CD1c-positive myeloid dendritic cell (primary cell): Measurements from ENCODE around the gene ADAM12.
"Not testable (repeated sequence)": the region's sequence is repeated elsewhere in the genome, so short reads cannot be mapped to it uniquely, and the experiment has no call there.

Experiments used
- DNase-seq: peaks from one replicate; pipeline ENCODE4 v3.0.0-alpha.2; 2016; ENCODE audit errors: extremely low spot score

ADAM12 gene

DNA sequence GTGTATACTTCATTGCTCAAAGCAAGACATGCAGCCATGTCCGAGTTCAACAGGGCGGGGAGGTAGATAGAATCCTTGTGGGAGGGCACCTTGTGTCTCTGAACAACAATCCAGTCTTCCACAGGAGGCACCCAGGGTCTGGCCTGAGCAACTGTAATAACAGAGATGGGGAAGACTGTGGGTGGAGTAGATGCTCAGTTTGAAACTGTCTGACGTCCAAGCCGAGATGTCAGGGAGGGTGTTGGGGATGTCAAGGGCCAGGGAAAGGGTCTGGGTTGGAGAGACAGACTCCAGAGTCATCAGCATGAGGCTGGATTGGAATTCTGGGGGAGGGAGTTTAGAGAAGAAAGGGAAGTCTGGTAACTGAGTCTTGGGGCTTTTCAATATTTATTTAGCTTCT, 403.9 kb downstream of the ADAM12 start:
- DNase-seq: no peak

DNA sequence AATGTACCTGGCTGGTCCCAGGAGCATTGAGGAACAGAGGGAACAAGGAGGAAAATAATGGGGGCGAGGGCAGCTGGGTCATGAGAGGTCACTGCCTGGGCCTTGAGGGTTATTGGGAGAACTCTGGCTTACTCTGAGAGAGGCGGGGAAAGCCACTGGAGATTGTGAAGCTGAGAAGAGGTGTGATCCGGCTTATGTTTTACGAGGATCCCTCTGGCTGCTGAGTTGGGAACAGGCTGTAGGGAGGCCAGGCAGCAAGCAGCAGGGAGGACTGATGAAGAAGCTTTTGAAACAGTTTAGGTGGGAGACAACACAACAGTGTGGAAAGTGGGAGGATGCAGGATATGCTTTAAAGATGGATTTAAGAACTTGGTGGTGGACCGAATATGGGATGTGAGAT, 404.6 kb downstream of the ADAM12 start:
- DNase-seq: no peak

DNA sequence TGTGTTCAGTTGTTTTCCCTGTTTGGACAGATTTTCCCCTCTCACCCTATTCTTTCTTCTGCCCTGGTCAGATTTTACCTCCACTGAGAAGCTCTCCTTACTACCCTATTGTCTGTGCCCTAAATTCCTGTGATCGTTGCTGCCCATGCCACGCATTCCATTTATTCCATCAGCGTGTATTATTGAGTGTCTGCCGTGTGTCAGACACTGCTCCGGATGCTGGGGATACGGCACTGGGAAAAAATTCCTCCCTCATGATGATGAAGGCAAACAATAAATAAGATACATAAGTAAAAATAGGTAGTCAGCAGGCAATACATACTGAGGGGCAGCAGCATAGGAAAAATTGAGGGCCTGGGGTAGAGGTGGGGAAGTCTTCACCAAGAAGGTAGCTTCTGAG, 405.1 kb downstream of the ADAM12 start:
- no peak for DNase-seq

DNA sequence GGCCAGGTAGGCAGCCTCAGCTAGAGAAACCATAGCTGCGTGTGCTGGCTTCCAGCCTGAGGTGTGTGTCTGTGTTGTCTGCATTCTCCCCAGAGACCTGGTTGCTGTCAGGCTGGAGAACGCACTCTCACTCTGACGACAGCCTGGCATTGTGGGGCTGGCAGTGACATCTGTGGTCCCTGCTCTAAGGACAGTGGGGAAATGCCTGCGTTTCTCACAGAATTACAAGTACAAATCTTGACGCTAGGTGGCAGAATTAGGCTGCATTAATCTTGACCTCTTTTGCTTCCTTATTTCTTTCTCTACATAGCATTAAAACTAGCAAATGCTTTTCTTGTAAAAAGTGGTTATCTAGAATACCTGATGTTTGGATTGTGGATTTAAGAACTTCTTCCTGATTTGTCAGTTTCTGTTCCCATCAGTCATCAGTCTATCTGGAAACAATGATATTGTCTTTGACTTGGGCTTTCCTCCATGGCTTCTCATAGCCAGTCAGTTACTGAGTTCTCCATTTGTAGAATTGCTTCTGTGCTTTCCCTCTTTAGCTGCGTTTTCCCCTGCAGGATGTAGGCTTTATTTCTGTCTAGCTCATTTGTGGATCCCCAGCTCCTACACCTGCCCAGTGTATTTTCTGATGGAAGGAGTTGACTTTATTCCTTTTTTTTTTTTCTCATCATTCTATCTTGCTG, 405.9 kb downstream of the ADAM12 start:
- peak; percentile 90 for DNase-seq

DNA sequence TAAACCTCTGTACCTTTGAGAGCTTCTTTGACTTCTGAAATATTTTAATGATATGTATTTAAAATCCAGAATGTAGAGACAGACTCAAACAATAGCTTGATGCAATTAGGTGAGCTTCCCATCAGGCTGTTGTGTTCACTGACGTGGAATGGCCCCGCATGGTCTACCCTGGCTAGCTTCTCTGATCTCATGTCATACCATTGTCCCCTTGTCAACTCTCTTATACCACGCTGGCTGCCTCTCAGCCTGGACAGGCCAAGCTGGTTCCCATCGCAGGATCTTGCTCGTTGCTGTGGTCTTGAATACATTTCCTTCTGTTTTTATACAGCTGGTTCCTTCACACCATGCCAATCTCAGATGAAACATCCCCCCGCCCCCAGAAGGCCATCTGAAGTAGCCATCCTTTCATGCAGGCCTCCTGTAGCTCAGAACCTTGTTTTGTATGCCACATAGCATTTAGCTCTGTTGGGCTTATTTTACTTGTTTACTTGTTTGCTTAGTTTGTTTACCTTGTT, 407.7 kb downstream of the ADAM12 start:
- no peak for DNase-seq

DNA sequence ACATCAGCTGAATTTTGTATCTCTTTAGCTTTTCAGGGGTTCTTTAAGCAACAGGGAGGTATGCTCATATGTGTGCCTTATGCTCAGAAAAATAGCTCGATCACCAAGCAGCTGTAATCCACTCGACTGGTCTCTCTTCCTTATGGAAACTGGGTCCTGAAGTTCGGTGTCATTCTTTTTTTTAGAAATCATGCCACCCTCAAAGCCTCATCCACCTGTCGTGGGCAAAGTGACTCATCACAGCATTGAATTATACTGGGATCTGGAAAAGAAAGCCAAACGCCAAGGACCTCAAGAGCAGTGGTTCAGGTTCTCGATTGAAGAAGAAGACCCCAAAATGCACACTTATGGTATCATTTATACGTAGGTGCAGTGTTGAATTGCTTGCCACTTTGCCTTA, 408.3 kb downstream of the ADAM12 start:
- no peak for DNase-seq

DNA sequence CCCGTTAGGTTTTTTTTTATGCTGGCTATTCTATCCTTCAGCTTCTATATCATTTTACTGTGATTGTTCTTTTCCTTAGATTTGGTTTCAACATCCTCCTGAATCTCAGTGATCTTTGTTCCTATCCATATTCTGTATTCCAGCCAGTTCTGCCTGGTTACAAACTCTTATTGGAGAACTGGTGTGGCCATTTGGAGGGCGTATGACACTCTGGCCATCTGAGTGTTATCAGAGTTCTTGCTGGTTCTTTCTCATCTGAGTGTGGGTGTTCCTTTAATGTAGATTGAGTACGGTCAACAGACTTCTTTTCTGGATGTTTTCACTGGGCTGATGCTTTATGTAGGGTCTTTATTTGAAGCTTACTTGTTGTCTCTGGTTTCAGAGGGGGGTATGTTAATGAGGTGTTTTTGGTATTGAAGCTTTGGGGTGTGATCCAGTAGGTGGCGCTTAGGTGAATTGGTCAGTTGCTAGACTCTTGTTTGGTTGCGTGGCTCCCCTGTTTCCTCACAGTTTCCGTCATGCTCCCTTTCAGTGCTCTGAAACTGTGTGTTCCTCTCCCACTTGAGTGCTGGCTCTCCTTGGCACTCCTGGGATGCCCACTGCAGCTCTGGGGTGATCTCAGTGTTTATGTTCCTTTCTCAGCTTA, 411.2 kb downstream of the ADAM12 start:
- DNase-seq: no peak

DNA sequence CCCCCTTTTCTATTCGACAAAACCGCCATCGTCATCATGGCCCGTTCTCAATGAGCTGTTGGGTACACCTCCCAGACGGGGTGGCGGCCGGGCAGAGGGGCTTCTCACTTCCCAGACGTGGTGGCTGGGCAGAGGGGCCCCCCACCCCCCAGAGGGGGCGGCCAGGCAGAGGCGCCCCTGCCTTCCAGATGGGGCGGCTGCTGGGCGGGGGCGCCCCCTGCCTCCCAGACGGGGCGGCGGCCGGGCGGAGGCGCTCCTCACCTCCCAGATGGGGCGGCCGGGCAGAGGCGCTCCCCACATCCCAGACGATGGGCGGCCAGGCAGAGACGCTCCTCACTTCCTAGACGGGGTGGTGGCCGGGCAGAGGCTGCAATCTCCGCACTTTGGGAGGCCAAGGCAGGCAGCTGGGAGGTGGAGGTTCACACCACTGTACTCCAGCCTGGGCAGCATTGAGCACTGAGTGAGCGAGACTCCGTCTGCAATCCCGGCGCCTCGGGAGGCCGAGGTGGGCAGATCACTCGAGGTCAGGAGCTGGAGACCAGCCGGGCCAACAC, 418.1 kb downstream of the ADAM12 start:
- DNase-seq: not testable (repeated sequence)

DNA sequence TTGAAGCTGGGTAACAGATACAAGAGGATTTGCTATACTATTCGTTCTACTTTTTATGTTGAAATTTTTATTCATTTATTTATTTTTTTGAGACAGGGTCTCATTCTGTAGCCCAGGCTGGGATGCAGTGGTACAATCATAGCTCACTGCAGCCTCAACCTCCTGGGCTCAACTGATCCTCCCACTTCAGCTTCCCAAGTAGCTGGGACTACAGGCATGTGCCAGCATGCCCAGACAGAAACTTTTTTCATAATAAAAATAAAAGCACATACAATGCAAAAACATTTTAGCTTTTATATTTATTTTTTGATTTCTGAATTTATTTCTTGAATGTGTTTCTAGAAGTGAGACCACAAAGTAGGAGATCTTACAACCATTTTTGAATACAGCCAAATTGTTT, 420.7 kb downstream of the ADAM12 start:
- DNase-seq: no peak

DNA sequence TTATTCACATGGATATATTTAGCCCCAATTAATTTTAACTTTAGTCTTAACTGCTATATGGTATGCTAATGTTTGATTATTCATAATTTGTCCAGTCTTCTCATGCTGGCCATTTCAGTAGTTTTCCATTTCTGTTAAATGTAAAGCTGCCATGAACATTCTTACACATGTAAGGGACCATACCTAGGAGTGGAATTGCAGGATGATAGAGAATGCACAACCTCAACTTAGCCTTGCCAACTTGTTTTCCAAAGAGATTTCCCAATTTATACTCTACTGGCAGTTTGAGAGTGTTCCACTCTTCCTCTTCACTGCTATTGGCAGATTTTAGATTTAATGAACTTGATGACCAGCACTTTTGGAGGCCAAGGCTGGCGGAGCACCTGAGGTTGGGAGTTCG, 423.7 kb downstream of the ADAM12 start:
- no peak for DNase-seq
